Medulla oblongata (tissue), 1 donor: Measurements from ENCODE around the gene ASTE1.
"Not testable (repeated sequence)": the region's sequence is repeated elsewhere in the genome, so short reads cannot be mapped to it uniquely, and the experiment has no call there.

ENCODE experiments used
- DNase-seq: peaks from one replicate; pipeline ENCODE4 v3.0.0-alpha.2; 2015; ENCODE audit errors: extremely low spot score

The ASTE1 gene

GRCh38 chr3:131026321-131027151, at the start of gene ASTE1, which contains the start of gene NEK11:
Gene ASTE1, minus strand, starts transcription at chr3:131026825. Its CDS starts 1,519 bp downstream, at chr3:131025306.
Gene NEK11, plus strand, starts transcription at chr3:131026877. Its CDS starts 2,832 bp downstream, at chr3:131029709.
- DNase-seq: peak; percentile 90

GRCh38 chr3:131075632-131076328, 49.2 kb upstream of the ASTE1 start:
- DNase-seq: no peak

GRCh38 chr3:131072845-131073244, 46.2 kb upstream of the ASTE1 start:
- DNase-seq: no peak

GRCh38 chr3:131072099-131072559, 45.5 kb upstream of the ASTE1 start:
- no peak for DNase-seq

GRCh38 chr3:131067983-131068382, 41.4 kb upstream of the ASTE1 start:
- DNase-seq: no peak

GRCh38 chr3:131053043-131053859, 26.6 kb upstream of the ASTE1 start:
- DNase-seq: peak; percentile 16

- DNase-seq: no peak
Observed at GRCh38 chr3:131050001-131050400, 23.4 kb upstream of the ASTE1 start.

GRCh38 chr3:131048030-131048429, 21.4 kb upstream of the ASTE1 start:
- no peak for DNase-seq

GRCh38 chr3:131047582-131047981, 21.0 kb upstream of the ASTE1 start:
- DNase-seq: no peak

- DNase-seq: not testable (repeated sequence)
Observed at GRCh38 chr3:131042271-131042985, 15.8 kb upstream of the ASTE1 start.

- no peak for DNase-seq
Observed at GRCh38 chr3:131038326-131038725, 11.7 kb upstream of the ASTE1 start.

GRCh38 chr3:131036986-131037385, 10.4 kb upstream of the ASTE1 start:
- no peak for DNase-seq

- no peak for DNase-seq
Observed at GRCh38 chr3:131036200-131036816, 9.7 kb upstream of the ASTE1 start.

- DNase-seq: peak; percentile 77
Observed at GRCh38 chr3:131033480-131034080, 7.0 kb upstream of the ASTE1 start.

- DNase-seq: no peak
Observed at GRCh38 chr3:131031660-131032059, 5.0 kb upstream of the ASTE1 start.

GRCh38 chr3:131028844-131029243, 2.2 kb upstream of the ASTE1 start:
- DNase-seq: no peak

GRCh38 chr3:131025539-131025938, 1.1 kb downstream of the ASTE1 start:
- DNase-seq: no peak

GRCh38 chr3:131020122-131020693, 6.4 kb downstream of the ASTE1 start:
- peak; percentile 66 for DNase-seq

GRCh38 chr3:131018970-131019369, 7.7 kb downstream of the ASTE1 start:
- no peak for DNase-seq

GRCh38 chr3:131009698-131010097, 16.9 kb downstream of the ASTE1 start:
- no peak for DNase-seq
